B cell (primary cell): ENCODE measurements around the gene SIAH2. TPM values are rescaled to one million over a fixed set of nuclear protein-coding genes. Genes with fewer than 3 reads are reported as not detected.

Experiments
- ATAC-seq: fragments of 200-7000 bp; cut with Tn5 transposase; one replicate; pipeline ENCODE4 v1.10.0; 2021; ENCODE audit warnings: low read depth, mild to moderate bottlenecking, moderate number of reproducible peaks, moderate library complexity
- CTCF ChIA-PET: fragments of 350-600 bp; sonication (Branson Sonifier 250); formaldehyde crosslinking; loops from one replicate; lab custom pipeline; 2021; ENCODE audit warnings: antibody characterized with exemption, inconsistent platforms; lab: Charles Lee
- POLR2A ChIA-PET: fragments of 350-600 bp; sonication (Branson Sonifier 250); formaldehyde crosslinking; loops from one replicate; lab custom pipeline; 2021; ENCODE audit warnings: antibody characterized with exemption; lab: Charles Lee
- DNase-seq: peaks from one replicate; pipeline ENCODE4 v3.0.0; 2013
- H2AFZ ChIP-seq: 2 replicates; pipeline ENCODE4 v1.6.1; 2012; ENCODE audit warnings: mild to moderate bottlenecking, low read depth, low read length; ENCODE audit not compliant: insufficient read depth, poor library complexity, severe bottlenecking
- H3K27ac ChIP-seq, 2 donors: 1 replicate in 1 of 2; 2 replicates in 1 of 2; pipeline ENCODE4 v1.5.1; 2012 to 2013; ENCODE audit warnings: low read length in 2 of 2, mild to moderate bottlenecking in 2 of 2, moderate library complexity in 1 of 2
- H3K27me3 ChIP-seq, 4 experiments: fragments of 200-600 bp in 1 of 4; sonication (generic) in 1 of 4; replicated peaks in 1 of 4; 1 replicate in 2 of 4; 2 replicates in 2 of 4; pipeline versions ENCODE4 v1.6.1 to v1.7.0; 2013 to 2016; ENCODE audit warnings: low read length in 3 of 4, mild to moderate bottlenecking in 2 of 4, mixed read lengths in 1 of 4, moderate library complexity in 1 of 4; ENCODE audit not compliant: insufficient read depth in 4 of 4, control insufficient read depth in 3 of 4; ENCODE audit errors: control extremely low read depth in 1 of 4
- H3K36me3 ChIP-seq, 2 experiments: replicated peaks in 1 of 2; 1 replicate in 1 of 2; 2 replicates in 1 of 2; pipeline versions ENCODE4 v1.6.1 to v1.7.1; 2013; ENCODE audit warnings: low read length in 1 of 2; ENCODE audit not compliant: insufficient read depth in 2 of 2, control insufficient read depth in 1 of 2; ENCODE audit errors: control extremely low read depth in 1 of 2, extremely low read depth in 1 of 2
- H3K4me1 ChIP-seq, 2 donors: fragments of 200-600 bp in 1 of 2; sonication (generic) in 1 of 2; 1 replicate in 1 of 2; 2 replicates in 1 of 2; pipeline versions ENCODE4 v1.5.1 to v1.6.1; 2013 to 2017; ENCODE audit warnings: low read length in 2 of 2; ENCODE audit not compliant: control insufficient read depth in 2 of 2, insufficient read depth in 2 of 2
- H3K4me2 ChIP-seq: replicated peaks from 2 replicates; pipeline ENCODE3; 2012; ENCODE audit warnings: mild to moderate bottlenecking, low read depth, low read length; ENCODE audit not compliant: poor library complexity, severe bottlenecking
- H3K4me3 ChIP-seq, 5 experiments: fragments of 200-600 bp in 1 of 5; sonication (generic) in 1 of 5; 1 replicate in 3 of 5; 2 replicates in 2 of 5; pipeline versions ENCODE4 v1.5.1 to v1.7.0; 2011 to 2016; ENCODE audit warnings: low read length in 4 of 5, mild to moderate bottlenecking in 4 of 5, low read depth in 2 of 5, control low read depth in 1 of 5, moderate library complexity in 1 of 5; ENCODE audit not compliant: insufficient read depth in 1 of 5; ENCODE audit errors: control extremely low read depth in 1 of 5, extremely low read depth in 1 of 5
- H3K79me2 ChIP-seq: fragments of 200-600 bp; sonication (generic); one replicate; pipeline ENCODE4 v1.6.0; 2016; ENCODE audit warnings: low read length; ENCODE audit not compliant: control insufficient read depth, insufficient read depth
- H3K9ac ChIP-seq: fragments of 200-600 bp; sonication (generic); 2 replicates; pipeline ENCODE4 v1.6.1; 2017; ENCODE audit warnings: mild to moderate bottlenecking, low read length, moderate library complexity
- H3K9me3 ChIP-seq, 3 donors: one replicate each; pipeline versions ENCODE4 v1.6.1 to v1.7.1; 2013; ENCODE audit warnings: low read length in 2 of 3; ENCODE audit not compliant: control insufficient read depth in 2 of 3, insufficient read depth in 1 of 3; ENCODE audit errors: control extremely low read depth in 1 of 3
- H4K20me1 ChIP-seq: 2 replicates; pipeline ENCODE4 v1.6.0; 2012; ENCODE audit warnings: mild to moderate bottlenecking, low read length; ENCODE audit not compliant: insufficient read depth, control insufficient read depth, poor library complexity, severe bottlenecking
- H3K27ac Mint-ChIP-seq: one replicate; pipeline ENCODE4 v1.8.0; 2021; ENCODE audit warnings: mixed read lengths
- H3K27me3 Mint-ChIP-seq: one replicate; pipeline ENCODE4 v1.8.0; 2021; ENCODE audit warnings: mixed read lengths
- H3K4me1 Mint-ChIP-seq: one replicate; pipeline ENCODE4 v1.8.0; 2021; ENCODE audit warnings: mixed read lengths
- H3K4me3 Mint-ChIP-seq: one replicate; pipeline ENCODE4 v1.8.0; 2021; ENCODE audit warnings: mixed read lengths
- H3K9me3 Mint-ChIP-seq: one replicate; pipeline ENCODE4 v1.8.0; 2022; ENCODE audit warnings: mixed read lengths; ENCODE audit not compliant: insufficient read depth
- EZH2 ChIP-seq: IDR thresholded peaks from 2 replicates; pipeline ENCODE4 v1.6.1; 2012; ENCODE audit warnings: borderline replicate concordance, low read depth, mild to moderate bottlenecking, moderate library complexity, low read length; ENCODE audit not compliant: insufficient read depth, poor library complexity, severe bottlenecking
- WGBS: methylation state at CpG from one replicate; pipeline ENCODE4 v1.1.5; 2013; ENCODE audit warnings: missing lambda C conversion rate; ENCODE audit not compliant: insufficient coverage; 5-methylcytosine and 5-hydroxymethylcytosine counted together
- intact Hi-C: fragments of 100-400 bp; cut with micrococcal nuclease; formaldehyde crosslinking; loops from one replicate; pipeline ENCODE4 v1.10.0; 2022
- polyA plus RNA-seq: library from polyadenylated mRNA; depleted of rRNA; stranded (reverse); fragments of >200 nt; gene quantifications from 2 replicates; pipeline ENCODE4 v1.2.3, GENCODE V29; 2012
- total RNA-seq, 2 donors: library from RNA; stranded (reverse); fragments of 120-200 nt in 1 of 2; gene quantifications; 1 replicate in 1 of 2; 2 replicates in 1 of 2; pipeline versions ENCODE4 v1.2.3 to v1.2.4, GENCODE V29; 2013 to 2022
- TF ChIP-seq, protein P1 (sequence below): fragments of 200-600 bp; IDR thresholded peaks from one replicate; pipeline ENCODE4 v1.8.0; 2022; ENCODE audit warnings: antibody characterized with exemption, mild to moderate bottlenecking

SIAH2 gene
- total and polyA plus RNA-seq, 2 donors (not counting 1 experiment from before 2014, with no cell fraction given) = 22.3 to 83.4 TPM

- intact Hi-C loops = no loop called here
These were observed 22.1 kb downstream of the SIAH2 start for GRCh38 chr3:150740733-150741496.

More at GRCh38 chr3:150740733-150741496, 22.1 kb downstream of the SIAH2 start:
- Histone ChIP-seq H3K27ac (peak overlapping the region in 1 of 2 donors; percentile 12), H4K20me1 (peaks cover 55% of the 10 kb centered on the region), H3K4me3 (no peak overlapping the region), H3K4me2 (peak overlapping the region; percentile 64), H2AFZ (no peak overlapping the region), H3K36me3 (peaks cover 0 to 15% of the 10 kb centered on the region in 2 experiments), H3K9ac (no peak overlapping the region), H3K27me3 (no peaks in the 10 kb centered on the region), H3K79me2 (peaks cover 41% of the 10 kb centered on the region), H3K9me3 (no peaks in the 10 kb centered on the region), H3K4me1 (peaks cover 57 to 63% of the 10 kb centered on the region in 2 donors)
- DNase-seq = no peak
- POLR2A ChIA-PET = no interaction called here
- Mint-ChIP-seq H3K4me1 (peaks cover 83% of the 10 kb centered on the region), H3K9me3 (no peaks in the 10 kb centered on the region), H3K27me3 (no peaks in the 10 kb centered on the region), H3K27ac (peak overlapping the region; percentile 84), H3K4me3 (no peak overlapping the region)
- WGBS = 70% methylated on average over 5 of the region's 12 CpGs
- ATAC-seq = no peak
- no peak for TF ChIP-seq EZH2
- TF ChIP-seq, protein P1, sequence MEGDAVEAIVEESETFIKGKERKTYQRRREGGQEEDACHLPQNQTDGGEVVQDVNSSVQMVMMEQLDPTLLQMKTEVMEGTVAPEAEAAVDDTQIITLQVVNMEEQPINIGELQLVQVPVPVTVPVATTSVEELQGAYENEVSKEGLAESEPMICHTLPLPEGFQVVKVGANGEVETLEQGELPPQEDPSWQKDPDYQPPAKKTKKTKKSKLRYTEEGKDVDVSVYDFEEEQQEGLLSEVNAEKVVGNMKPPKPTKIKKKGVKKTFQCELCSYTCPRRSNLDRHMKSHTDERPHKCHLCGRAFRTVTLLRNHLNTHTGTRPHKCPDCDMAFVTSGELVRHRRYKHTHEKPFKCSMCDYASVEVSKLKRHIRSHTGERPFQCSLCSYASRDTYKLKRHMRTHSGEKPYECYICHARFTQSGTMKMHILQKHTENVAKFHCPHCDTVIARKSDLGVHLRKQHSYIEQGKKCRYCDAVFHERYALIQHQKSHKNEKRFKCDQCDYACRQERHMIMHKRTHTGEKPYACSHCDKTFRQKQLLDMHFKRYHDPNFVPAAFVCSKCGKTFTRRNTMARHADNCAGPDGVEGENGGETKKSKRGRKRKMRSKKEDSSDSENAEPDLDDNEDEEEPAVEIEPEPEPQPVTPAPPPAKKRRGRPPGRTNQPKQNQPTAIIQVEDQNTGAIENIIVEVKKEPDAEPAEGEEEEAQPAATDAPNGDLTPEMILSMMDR = no peak
- CTCF ChIA-PET = no interaction called here
